HG02623 (cell line): Measurements from ENCODE around the gene CBR3.
"Not testable (repeated sequence)": the region's sequence is repeated elsewhere in the genome, so short reads cannot be mapped to it uniquely, and the experiment has no call there.

Experiments used
- ATAC-seq: cut with Tn5 transposase; IDR thresholded peaks from one replicate; pipeline ENCODE4 v1.9.1; 2021; ENCODE audit warnings: moderate library complexity; ENCODE audit not compliant: unreplicated experiment

Gene CBR3

GRCh38 chr21:36134803-36135390 is at the start of gene CBR3:
Gene CBR3, plus strand, starts transcription at chr21:36135079. Its CDS starts 114 bp downstream, at chr21:36135193.
- no peak for ATAC-seq

- no peak for ATAC-seq
These were observed 47.3 kb upstream of the CBR3 start for GRCh38 chr21:36087362-36088138.

- no peak for ATAC-seq
These were observed 44.9 kb upstream of the CBR3 start for GRCh38 chr21:36089946-36090345.

- ATAC-seq: no peak
These were observed 42.2 kb upstream of the CBR3 start for GRCh38 chr21:36092681-36093080.

- no peak for ATAC-seq
These were observed 41.4 kb upstream of the CBR3 start for GRCh38 chr21:36093512-36093911.

- ATAC-seq: no peak
These were observed 38.2 kb upstream of the CBR3 start for GRCh38 chr21:36096398-36097290.

GRCh38 chr21:36097427-36098181 is 37.3 kb upstream of the CBR3 start:
- no peak for ATAC-seq

- ATAC-seq: no peak
These were observed 36.7 kb upstream of the CBR3 start for GRCh38 chr21:36098182-36098532.

- ATAC-seq: no peak
These were observed 35.9 kb upstream of the CBR3 start for GRCh38 chr21:36099000-36099399.

GRCh38 chr21:36099695-36100211 is 35.1 kb upstream of the CBR3 start:
- not testable (repeated sequence) for ATAC-seq

- ATAC-seq: no peak
These were observed 33.8 kb upstream of the CBR3 start for GRCh38 chr21:36100971-36101641.

- ATAC-seq: no peak
These were observed 31.4 kb upstream of the CBR3 start for GRCh38 chr21:36103434-36103833.

GRCh38 chr21:36104317-36105300 is 30.3 kb upstream of the CBR3 start:
- ATAC-seq: no peak

- no peak for ATAC-seq
These were observed 29.5 kb upstream of the CBR3 start for GRCh38 chr21:36105327-36105842.

GRCh38 chr21:36109868-36110267 is 25.0 kb upstream of the CBR3 start:
- ATAC-seq: no peak

- ATAC-seq: no peak
These were observed 23.6 kb upstream of the CBR3 start for GRCh38 chr21:36111238-36111637.

GRCh38 chr21:36113647-36114428 is 21.0 kb upstream of the CBR3 start:
- ATAC-seq: no peak

GRCh38 chr21:36115138-36115730 is 19.6 kb upstream of the CBR3 start:
- no peak for ATAC-seq
